Esophagus muscularis mucosa (tissue), 4 donors: ENCODE results near the gene SLC6A9. TPM values are rescaled to one million over a fixed set of nuclear protein-coding genes. Genes with fewer than 3 reads are reported as not detected.

Source experiments
- DNase-seq: peaks from one replicate; pipeline ENCODE4 v3.0.0-alpha.2; 2017; ENCODE audit errors: extremely low spot score
- H3K27ac ChIP-seq, 4 donors: fragments of 200-600 bp; sonication (generic); replicated peaks in 1 of 4; 1 replicate in 3 of 4; 2 replicates in 1 of 4; pipeline ENCODE4 v1.5.1; 2016 to 2019; ENCODE audit warnings: mild to moderate bottlenecking in 1 of 4
- H3K27me3 ChIP-seq, 4 donors: fragments of 200-600 bp; sonication (generic); one replicate each; pipeline versions ENCODE4 v1.5.1 to v1.6.0; 2016 to 2019
- H3K36me3 ChIP-seq, 4 donors: fragments of 200-600 bp; sonication (generic); one replicate each; pipeline ENCODE4 v1.5.1; 2016 to 2019
- H3K4me1 ChIP-seq, 4 donors: fragments of 200-600 bp; sonication (generic); one replicate each; pipeline ENCODE4 v1.5.1; 2016 to 2019
- H3K4me3 ChIP-seq, 4 donors: fragments of 200-600 bp; sonication (generic); 1 replicate in 2 of 4; 2 replicates in 2 of 4; pipeline ENCODE4 v1.5.1; 2016 to 2019; ENCODE audit warnings: mild to moderate bottlenecking in 4 of 4, moderate library complexity in 1 of 4
- H3K9me3 ChIP-seq, 4 donors: fragments of 200-600 bp; sonication (generic); 1 replicate in 3 of 4; 2 replicates in 1 of 4; pipeline ENCODE4 v1.5.1; 2016 to 2019
- CTCF ChIP-seq, 3 experiments: fragments of 200-600 bp in 2 of 3; fragments of 450-650 bp in 1 of 3; sonication (generic) in 2 of 3; IDR thresholded peaks; one replicate each; pipeline ENCODE4 v1.5.1; 2017 to 2019; ENCODE audit warnings: antibody characterized with exemption in 3 of 3, mild to moderate bottlenecking in 2 of 3, moderate library complexity in 1 of 3
- EP300 ChIP-seq: sonication (generic); formaldehyde crosslinking; IDR thresholded peaks from one replicate; pipeline ENCODE4 v1.6.1; 2017; ENCODE audit warnings: antibody characterized with exemption
- POLR2A ChIP-seq: fragments of 450-650 bp; IDR thresholded peaks from one replicate; pipeline ENCODE4 v1.6.1; 2017; ENCODE audit warnings: antibody characterized with exemption, moderate library complexity, mild to moderate bottlenecking, low read depth
- POLR2AphosphoS5 ChIP-seq, 2 donors: sonication (generic); formaldehyde crosslinking; IDR thresholded peaks; one replicate each; pipeline ENCODE4 v1.6.1; 2017; ENCODE audit warnings: antibody characterized with exemption in 2 of 2
- WGBS: methylation state at CpG from one replicate; pipeline ENCODE4 v1.1.5; 2018; 5-methylcytosine and 5-hydroxymethylcytosine counted together
- intact Hi-C: fragments of 100-400 bp; cut with DNase I; formaldehyde crosslinking; loops from one replicate; pipeline ENCODE4 v1.15.1; 2023
- total RNA-seq, 4 donors: library from RNA; depleted of rRNA; stranded (reverse); fragments of >200 nt; gene quantifications; one replicate each; pipeline versions ENCODE4 v1.1.0 to v1.2.1, GENCODE V29; 2016

The SLC6A9 gene
- total RNA-seq, 4 donors from 2014 or later, result 5.2 to 17.9 (median 7.8) TPM

DNA sequence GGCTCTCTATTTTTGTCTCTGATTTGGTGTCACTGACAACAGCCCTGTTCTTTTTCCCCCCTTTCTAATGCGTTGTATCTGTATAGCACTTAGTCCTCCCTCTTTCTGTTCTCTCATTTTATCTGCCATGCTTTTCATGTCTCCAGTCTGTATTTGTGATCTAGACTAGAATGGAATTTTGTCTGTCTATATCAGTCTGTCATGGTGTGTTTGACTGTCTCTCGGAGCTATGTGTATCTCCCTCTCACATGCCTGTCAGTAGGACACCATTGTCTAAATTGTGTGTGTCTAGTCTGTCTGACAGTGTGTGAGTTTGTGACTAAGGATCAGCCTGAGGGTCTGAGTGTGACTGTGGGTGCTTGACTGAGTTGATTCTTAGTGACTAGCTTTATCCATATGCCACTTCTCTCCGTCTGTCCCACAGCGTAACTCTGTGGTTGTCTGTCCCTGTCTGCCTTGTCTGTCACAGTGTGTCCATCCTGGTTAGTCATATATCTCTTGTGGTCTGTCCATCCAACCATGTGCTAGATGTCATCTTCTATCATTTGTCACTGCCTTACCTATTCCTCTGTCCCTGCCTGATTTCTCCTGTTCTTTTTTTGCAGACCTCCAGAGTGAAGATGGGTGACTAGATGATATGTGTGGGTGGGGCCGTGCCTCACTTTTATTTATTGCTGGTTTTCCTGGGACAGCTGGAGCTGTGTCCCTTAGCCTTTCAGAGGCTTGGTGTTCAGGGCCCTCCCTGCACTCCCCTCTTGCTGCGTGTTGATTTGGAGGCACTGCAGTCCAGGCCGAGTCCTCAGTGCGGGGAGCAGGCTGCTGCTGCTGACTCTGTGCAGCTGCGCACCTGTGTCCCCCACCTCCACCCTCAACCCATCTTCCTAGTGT, 53.6 kb downstream of the SLC6A9 start:
- Histone ChIP-seq H3K27me3 (no peaks in the 10 kb centered on the region), H3K36me3 (peaks cover 13 to 40% (median 33%) of the 10 kb centered on the region in 4 donors), H3K4me1 (peaks cover 50 to 71% (median 60%) of the 10 kb centered on the region in 4 donors), H3K4me3 (no peak overlapping the region), H3K27ac (peak overlapping the region in 1 of 4 donors; percentile 51), H3K9me3 (no peaks in the 10 kb centered on the region)
- DNase-seq, result no peak
- intact Hi-C loops, result no loop called here
- TF ChIP-seq POLR2AphosphoS5 (IDR thresholded peaks at IDR 0.05), result no peak
- no peak for TF ChIP-seq POLR2A
- no peak for TF ChIP-seq CTCF (IDR thresholded peaks at IDR 0.05)
- TF ChIP-seq EP300, result no peak
- 88% methylated on average over 9 of the region's 9 CpGs for WGBS

DNA sequence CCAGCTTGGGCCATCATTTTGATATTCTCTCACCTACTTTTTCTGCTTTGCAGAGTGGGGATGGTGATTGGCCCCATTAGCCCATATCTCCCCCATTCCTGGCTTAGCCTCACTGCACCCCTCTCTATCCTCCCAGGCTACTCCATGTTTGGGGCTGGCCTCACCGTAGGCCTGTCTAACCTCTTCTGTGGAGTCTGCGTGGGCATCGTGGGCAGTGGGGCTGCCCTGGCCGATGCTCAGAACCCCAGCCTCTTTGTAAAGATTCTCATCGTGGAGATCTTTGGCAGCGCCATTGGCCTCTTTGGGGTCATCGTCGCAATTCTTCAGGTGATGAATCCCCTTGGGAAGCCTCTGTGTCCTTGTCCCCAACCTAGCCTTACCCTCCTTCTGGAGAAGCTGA, 54.4 kb downstream of the SLC6A9 start:
- no peak for DNase-seq
- H3K4me3 ChIP-seq, result no peak overlapping the region
- no peak overlapping the region for H3K27ac ChIP-seq
- H3K27me3 ChIP-seq, result no peaks in the 10 kb centered on the region
- peaks cover 50 to 70% (median 60%) of the 10 kb centered on the region in 4 donors for H3K4me1 ChIP-seq
- TF ChIP-seq POLR2AphosphoS5 (IDR thresholded peaks at IDR 0.05) (no peak), CTCF (IDR thresholded peaks at IDR 0.05) (no peak), POLR2A (no peak), EP300 (no peak)
- H3K9me3 ChIP-seq, result no peaks in the 10 kb centered on the region
- intact Hi-C loops, result no loop called here
- H3K36me3 ChIP-seq, result peaks cover 16 to 42% (median 39%) of the 10 kb centered on the region in 4 donors
- WGBS, result 87% methylated on average over 8 of the region's 8 CpGs

DNA sequence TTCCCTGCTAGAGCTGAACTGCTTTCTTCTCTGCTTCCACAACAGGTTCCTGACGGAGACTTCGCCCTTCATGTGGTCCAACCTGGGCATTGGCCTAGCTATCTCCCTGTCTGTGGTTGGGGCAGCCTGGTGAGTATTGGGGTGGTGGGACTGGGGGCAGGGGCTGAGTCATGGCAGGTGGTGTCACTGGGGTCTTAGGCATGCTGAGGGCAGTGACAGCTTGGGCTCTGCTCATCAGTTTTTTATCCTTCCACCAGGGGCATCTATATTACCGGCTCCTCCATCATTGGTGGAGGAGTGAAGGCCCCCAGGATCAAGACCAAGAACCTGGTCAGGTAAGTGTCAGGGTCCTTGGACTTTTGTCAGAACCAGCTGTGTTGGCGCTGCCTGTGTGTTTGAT, 55.2 kb downstream of the SLC6A9 start:
- intact Hi-C loops, result no loop called here
- TF ChIP-seq POLR2AphosphoS5 (IDR thresholded peaks at IDR 0.05), result no peak
- TF ChIP-seq POLR2A, result no peak
- no peak for TF ChIP-seq EP300
- TF ChIP-seq CTCF (IDR thresholded peaks at IDR 0.05), result no peak
- DNase-seq, result no peak
- H3K27ac ChIP-seq, result peak overlapping the region in 3 of 4 donors; percentile 93 to 98 (median 94)
- WGBS, result 66% methylated on average over 4 of the region's 4 CpGs
- peak overlapping the region; percentile 85 to 99 (median 94) for H3K4me3 ChIP-seq
- no peaks in the 10 kb centered on the region for H3K9me3 ChIP-seq
- no peaks in the 10 kb centered on the region for H3K27me3 ChIP-seq
- H3K36me3 ChIP-seq, result peaks cover 16 to 46% (median 42%) of the 10 kb centered on the region in 4 donors
- H3K4me1 ChIP-seq, result peaks cover 53 to 74% (median 67%) of the 10 kb centered on the region in 4 donors

DNA sequence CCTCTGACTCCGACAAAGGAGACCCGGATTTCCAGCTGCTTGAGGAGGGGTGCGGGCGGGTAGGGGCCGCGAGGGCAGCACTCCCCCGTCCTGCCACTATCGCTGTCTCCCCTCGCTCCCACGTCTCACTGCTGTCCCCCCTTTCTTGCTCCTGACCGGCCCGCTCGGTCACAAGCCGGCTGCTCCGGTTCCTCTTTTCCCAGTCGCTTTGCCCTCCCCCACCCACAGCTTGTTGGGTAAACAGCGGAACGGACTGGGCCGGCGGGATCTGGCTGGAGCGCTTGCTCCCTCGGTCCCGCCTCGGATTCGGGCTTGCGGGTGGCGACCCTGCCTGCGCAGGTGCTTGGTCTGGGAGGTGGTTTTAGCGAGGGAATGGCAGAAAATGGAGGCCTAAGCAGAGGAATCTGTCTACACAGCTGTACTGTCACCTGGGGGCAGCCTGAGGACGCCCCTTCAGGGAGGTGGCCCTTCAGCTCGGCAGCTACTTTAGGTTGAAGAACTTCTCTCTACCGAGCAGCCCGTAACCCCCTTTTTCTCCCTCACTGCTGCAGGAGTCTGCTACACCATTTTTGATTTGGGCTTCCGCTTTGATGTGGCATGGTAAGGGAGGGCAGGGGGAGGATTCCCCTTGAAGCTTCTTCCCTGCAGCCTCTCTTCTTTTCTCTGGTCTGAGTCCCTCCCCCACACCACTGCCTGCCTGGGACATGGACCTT, 55.9 kb downstream of the SLC6A9 start:
- intact Hi-C loops, result no loop called here
- peak overlapping the region; percentile 93 to 98 (median 95) for H3K27ac ChIP-seq
- H3K4me3 ChIP-seq, result peak overlapping the region; percentile 85 to 99 (median 94)
- no peak for DNase-seq
- 1% methylated on average over 23 of the region's 34 CpGs for WGBS
- TF ChIP-seq POLR2AphosphoS5 (IDR thresholded peaks at IDR 0.05) (no peak), POLR2A (no peak), CTCF (IDR thresholded peaks at IDR 0.05) (no peak), EP300 (no peak)
- H3K27me3 ChIP-seq, result no peaks in the 10 kb centered on the region
- peaks cover 58 to 74% (median 68%) of the 10 kb centered on the region in 4 donors for H3K4me1 ChIP-seq
- peaks cover 16 to 48% (median 43%) of the 10 kb centered on the region in 4 donors for H3K36me3 ChIP-seq
- no peaks in the 10 kb centered on the region for H3K9me3 ChIP-seq
